ENCODE data around the gene PDE4D.
"Not testable (repeated sequence)": the region's sequence is repeated elsewhere in the genome, so short reads cannot be mapped to it uniquely, and the experiment has no call there.

PDE4D gene

GRCh38 chr5:59430066-59430685 lies 463.4 kb downstream of the PDE4D start:
- H3K9ac ChIP-seq (ENCODE audit: low read length), result no peak overlapping the region
- no peaks in the 10 kb centered on the region for H3K27me3 ChIP-seq (ENCODE audit: control insufficient read depth in 1 of 2, insufficient read depth in 2 of 2, low read length in 2 of 2)
- H3K9me3 ChIP-seq (ENCODE audit: low read length), result no peaks in the 10 kb centered on the region
- no peak overlapping the region for H3K27ac ChIP-seq (ENCODE audit: low read depth, low read length)
- H3K4me1 ChIP-seq (ENCODE audit: insufficient read depth, low read length), result no peaks in the 10 kb centered on the region
- H3K4me3 ChIP-seq (ENCODE audit: low read depth in 1 of 2, low read length in 2 of 2), result no peak overlapping the region
- H3K36me3 ChIP-seq (ENCODE audit: insufficient read depth, low read length), result no peaks in the 10 kb centered on the region

- Histone ChIP-seq H3K9ac (ENCODE audit: low read length) (no peak overlapping the region), H3K9me3 (ENCODE audit: low read length) (no peaks in the 10 kb centered on the region), H3K27me3 (ENCODE audit: control insufficient read depth in 1 of 2, insufficient read depth in 2 of 2, low read length in 2 of 2) (no peaks in the 10 kb centered on the region), H3K4me3 (ENCODE audit: low read depth in 1 of 2, low read length in 2 of 2) (no peak overlapping the region), H3K27ac (ENCODE audit: low read depth, low read length) (no peak overlapping the region), H3K4me1 (ENCODE audit: insufficient read depth, low read length) (no peaks in the 10 kb centered on the region), H3K36me3 (ENCODE audit: insufficient read depth, low read length) (no peaks in the 10 kb centered on the region)
These were observed 465.1 kb downstream of the PDE4D start for GRCh38 chr5:59428391-59428790.

GRCh38 chr5:59424515-59424914 lies 469.0 kb downstream of the PDE4D start:
- Histone ChIP-seq H3K36me3 (ENCODE audit: insufficient read depth, low read length) (no peaks in the 10 kb centered on the region), H3K4me1 (ENCODE audit: insufficient read depth, low read length) (no peaks in the 10 kb centered on the region), H3K27me3 (ENCODE audit: control insufficient read depth in 1 of 2, insufficient read depth in 2 of 2, low read length in 2 of 2) (no peaks in the 10 kb centered on the region), H3K9me3 (ENCODE audit: low read length) (no peaks in the 10 kb centered on the region), H3K27ac (ENCODE audit: low read depth, low read length) (no peak overlapping the region), H3K4me3 (ENCODE audit: low read depth in 1 of 2, low read length in 2 of 2) (no peak overlapping the region), H3K9ac (ENCODE audit: low read length) (no peak overlapping the region)

DNA sequence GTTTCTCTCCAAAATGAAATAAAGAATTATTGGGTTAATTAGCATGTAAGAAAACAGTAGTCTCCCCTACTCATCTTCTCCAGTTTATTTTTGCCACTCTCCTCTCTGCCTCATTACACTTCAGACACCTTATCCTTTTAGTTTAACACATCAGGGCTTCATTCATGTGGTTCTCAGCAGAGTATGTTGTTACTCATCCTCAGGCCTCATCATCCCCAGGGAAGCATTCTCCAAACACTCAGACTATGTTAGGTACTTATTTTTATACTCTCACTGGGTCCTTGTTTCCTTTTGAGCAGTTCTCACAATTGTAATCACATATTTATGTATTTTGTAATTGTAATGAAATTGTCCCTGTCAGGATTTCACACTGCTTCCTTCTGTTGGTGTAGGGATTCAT lies 470.5 kb downstream of the PDE4D start:
- Histone ChIP-seq H3K4me1 (ENCODE audit: insufficient read depth, low read length) (peaks cover 9% of the 10 kb centered on the region), H3K9ac (ENCODE audit: low read length) (no peak overlapping the region), H3K4me3 (ENCODE audit: low read depth in 1 of 2, low read length in 2 of 2) (no peak overlapping the region), H3K27me3 (ENCODE audit: control insufficient read depth in 1 of 2, insufficient read depth in 2 of 2, low read length in 2 of 2) (no peaks in the 10 kb centered on the region), H3K27ac (ENCODE audit: low read depth, low read length) (no peak overlapping the region), H3K36me3 (ENCODE audit: insufficient read depth, low read length) (no peaks in the 10 kb centered on the region), H3K9me3 (ENCODE audit: low read length) (no peaks in the 10 kb centered on the region)

- no peaks in the 10 kb centered on the region for H3K9me3 ChIP-seq (ENCODE audit: low read length)
- no peaks in the 10 kb centered on the region for H3K27me3 ChIP-seq (ENCODE audit: control insufficient read depth in 1 of 2, insufficient read depth in 2 of 2, low read length in 2 of 2)
- H3K4me1 ChIP-seq (ENCODE audit: insufficient read depth, low read length), result peaks cover 11% of the 10 kb centered on the region
- no peak overlapping the region for H3K4me3 ChIP-seq (ENCODE audit: low read depth in 1 of 2, low read length in 2 of 2)
- H3K9ac ChIP-seq (ENCODE audit: low read length), result no peak overlapping the region
- no peak overlapping the region for H3K27ac ChIP-seq (ENCODE audit: low read depth, low read length)
- H3K36me3 ChIP-seq (ENCODE audit: insufficient read depth, low read length), result no peaks in the 10 kb centered on the region
These were observed 471.3 kb downstream of the PDE4D start for GRCh38 chr5:59421986-59422941.

DNA sequence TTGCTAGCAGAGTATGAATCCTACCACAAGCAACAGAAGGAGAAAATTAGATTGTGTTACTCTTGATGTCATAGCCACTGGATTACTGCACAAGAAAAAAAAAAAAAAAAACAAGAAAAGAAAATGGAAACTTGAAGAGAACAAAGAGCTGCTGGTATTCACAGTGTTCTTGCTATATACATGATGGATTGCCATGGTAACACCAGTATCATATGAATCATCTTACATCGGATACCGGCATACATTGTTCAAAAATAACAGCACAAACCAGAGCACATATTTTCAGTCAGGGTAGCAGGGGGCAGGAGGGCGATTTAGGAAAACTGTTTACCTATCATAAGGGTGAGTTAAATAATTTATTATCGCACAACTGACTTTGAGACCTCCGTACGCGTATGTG lies 472.9 kb downstream of the PDE4D start:
- H3K36me3 ChIP-seq (ENCODE audit: insufficient read depth, low read length), result no peaks in the 10 kb centered on the region
- H3K27ac ChIP-seq (ENCODE audit: low read depth, low read length), result no peak overlapping the region
- no peaks in the 10 kb centered on the region for H3K9me3 ChIP-seq (ENCODE audit: low read length)
- peaks cover 15% of the 10 kb centered on the region for H3K4me1 ChIP-seq (ENCODE audit: insufficient read depth, low read length)
- no peak overlapping the region for H3K4me3 ChIP-seq (ENCODE audit: low read depth in 1 of 2, low read length in 2 of 2)
- H3K9ac ChIP-seq (ENCODE audit: low read length), result no peak overlapping the region
- no peaks in the 10 kb centered on the region for H3K27me3 ChIP-seq (ENCODE audit: control insufficient read depth in 1 of 2, insufficient read depth in 2 of 2, low read length in 2 of 2)

- Histone ChIP-seq H3K27ac (ENCODE audit: low read depth, low read length) (no peak overlapping the region), H3K36me3 (ENCODE audit: insufficient read depth, low read length) (no peaks in the 10 kb centered on the region), H3K4me3 (ENCODE audit: low read depth in 1 of 2, low read length in 2 of 2) (no peak overlapping the region), H3K9ac (ENCODE audit: low read length) (no peak overlapping the region), H3K9me3 (ENCODE audit: low read length) (no peaks in the 10 kb centered on the region), H3K27me3 (ENCODE audit: control insufficient read depth in 1 of 2, insufficient read depth in 2 of 2, low read length in 2 of 2) (no peaks in the 10 kb centered on the region), H3K4me1 (ENCODE audit: insufficient read depth, low read length) (peaks cover 15% of the 10 kb centered on the region)
These were observed 474.7 kb downstream of the PDE4D start for GRCh38 chr5:59418808-59419207.

- Histone ChIP-seq H3K4me1 (ENCODE audit: insufficient read depth, low read length) (peaks cover 15% of the 10 kb centered on the region), H3K9ac (ENCODE audit: low read length) (no peak overlapping the region), H3K9me3 (ENCODE audit: low read length) (no peaks in the 10 kb centered on the region), H3K27ac (ENCODE audit: low read depth, low read length) (no peak overlapping the region), H3K4me3 (ENCODE audit: low read depth in 1 of 2, low read length in 2 of 2) (no peak overlapping the region), H3K27me3 (ENCODE audit: control insufficient read depth in 1 of 2, insufficient read depth in 2 of 2, low read length in 2 of 2) (no peaks in the 10 kb centered on the region), H3K36me3 (ENCODE audit: insufficient read depth, low read length) (no peaks in the 10 kb centered on the region)
These were observed 477.1 kb downstream of the PDE4D start for GRCh38 chr5:59416451-59416850.

DNA sequence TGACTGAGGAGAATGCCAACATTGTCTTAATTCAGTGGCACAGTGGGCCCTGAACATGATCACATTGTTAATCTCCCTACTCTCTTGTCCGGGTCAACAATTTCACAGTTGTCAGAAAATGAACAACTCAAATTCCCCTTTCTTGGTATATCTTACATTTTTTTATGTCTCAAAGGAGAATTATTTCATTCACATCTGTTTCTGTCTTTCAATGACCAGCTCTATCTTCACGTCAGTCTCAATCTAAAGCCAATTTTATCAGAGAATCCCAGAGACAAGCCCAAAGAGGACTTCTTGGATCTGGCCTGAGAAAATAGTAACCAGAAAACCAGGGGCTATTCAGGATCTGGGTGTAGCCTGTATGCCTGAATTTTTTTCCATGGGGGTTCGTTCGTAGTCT lies 477.5 kb downstream of the PDE4D start:
- no peaks in the 10 kb centered on the region for H3K9me3 ChIP-seq (ENCODE audit: low read length)
- H3K36me3 ChIP-seq (ENCODE audit: insufficient read depth, low read length), result no peaks in the 10 kb centered on the region
- H3K4me1 ChIP-seq (ENCODE audit: insufficient read depth, low read length), result peaks cover 15% of the 10 kb centered on the region
- H3K27ac ChIP-seq (ENCODE audit: low read depth, low read length), result no peak overlapping the region
- H3K4me3 ChIP-seq (ENCODE audit: low read depth in 1 of 2, low read length in 2 of 2), result no peak overlapping the region
- H3K9ac ChIP-seq (ENCODE audit: low read length), result no peak overlapping the region
- H3K27me3 ChIP-seq (ENCODE audit: control insufficient read depth in 1 of 2, insufficient read depth in 2 of 2, low read length in 2 of 2), result no peaks in the 10 kb centered on the region

- no peak overlapping the region for H3K9ac ChIP-seq (ENCODE audit: low read length)
- H3K4me3 ChIP-seq (ENCODE audit: low read depth in 1 of 2, low read length in 2 of 2), result no peak overlapping the region
These were observed 481.1 kb downstream of the PDE4D start for GRCh38 chr5:59412428-59412827.

DNA sequence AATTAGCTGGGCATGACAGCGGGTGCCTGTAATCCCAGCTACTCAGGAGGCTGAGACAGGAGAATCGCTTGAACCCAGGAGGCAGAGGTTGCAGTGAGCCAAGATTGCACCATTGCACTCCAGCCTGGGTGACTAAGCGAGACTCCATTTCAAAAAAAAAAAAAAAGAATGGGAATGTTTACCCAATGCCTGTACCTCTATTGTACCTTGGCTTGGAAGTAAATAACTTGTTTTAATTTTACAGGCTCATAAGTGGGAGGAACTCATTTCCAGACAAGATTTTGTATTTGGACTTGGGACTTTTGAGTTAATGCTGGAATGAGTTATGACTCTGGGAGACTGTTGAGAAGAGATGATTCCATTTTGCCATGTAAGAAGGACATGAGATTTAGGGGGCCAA lies 484.5 kb downstream of the PDE4D start:
- not testable (repeated sequence) for H3K9me3 ChIP-seq (ENCODE audit: low read length); H3K4me1 ChIP-seq (ENCODE audit: insufficient read depth, low read length); H3K9ac ChIP-seq (ENCODE audit: low read length); H3K4me3 ChIP-seq (ENCODE audit: low read depth in 1 of 2, low read length in 2 of 2); H3K27ac ChIP-seq (ENCODE audit: low read depth, low read length); H3K36me3 ChIP-seq (ENCODE audit: insufficient read depth, low read length); H3K27me3 ChIP-seq (ENCODE audit: control insufficient read depth in 1 of 2, insufficient read depth in 2 of 2, low read length in 2 of 2)

More at GRCh38 chr5:59412428-59412827, 481.1 kb downstream of the PDE4D start:
- Histone ChIP-seq H3K36me3 (ENCODE audit: insufficient read depth, low read length) (no peaks in the 10 kb centered on the region), H3K4me1 (ENCODE audit: insufficient read depth, low read length) (peaks cover 5% of the 10 kb centered on the region), H3K27me3 (ENCODE audit: control insufficient read depth in 1 of 2, insufficient read depth in 2 of 2, low read length in 2 of 2) (no peaks in the 10 kb centered on the region), H3K27ac (ENCODE audit: low read depth, low read length) (no peak overlapping the region), H3K9me3 (ENCODE audit: low read length) (no peaks in the 10 kb centered on the region)

Data from muscle layer of colon (tissue), 2 donors.